Osteocyte (in vitro differentiated cells): ENCODE data around the gene RBP5. TPM values are rescaled to one million over a fixed set of nuclear protein-coding genes. Genes with fewer than 3 reads are reported as not detected.

Experiments used
- DNase-seq: peaks from one replicate; pipeline ENCODE4 v3.0.0; 2021; ENCODE audit warnings: mixed read lengths; ENCODE audit not compliant: unreplicated experiment; ENCODE audit errors: extremely low spot score
- H3K27ac Mint-ChIP-seq: one replicate; pipeline ENCODE4 v1.8.0; 2021; ENCODE audit warnings: mild to moderate bottlenecking, mixed read lengths; ENCODE audit not compliant: unreplicated experiment
- H3K27me3 Mint-ChIP-seq: one replicate; pipeline ENCODE4 v1.8.0; 2021; ENCODE audit warnings: mixed read lengths; ENCODE audit not compliant: unreplicated experiment
- H3K36me3 Mint-ChIP-seq: one replicate; pipeline ENCODE4 v1.8.0; 2021; ENCODE audit warnings: mixed read lengths; ENCODE audit not compliant: unreplicated experiment
- H3K4me1 Mint-ChIP-seq: one replicate; pipeline ENCODE4 v1.8.0; 2021; ENCODE audit warnings: mixed read lengths; ENCODE audit not compliant: unreplicated experiment
- H3K4me3 Mint-ChIP-seq: one replicate; pipeline ENCODE4 v1.8.0; 2021; ENCODE audit warnings: mild to moderate bottlenecking, moderate library complexity, mixed read lengths; ENCODE audit not compliant: unreplicated experiment
- H3K9me3 Mint-ChIP-seq: one replicate; pipeline ENCODE4 v1.8.0; 2021; ENCODE audit warnings: mixed read lengths; ENCODE audit not compliant: unreplicated experiment
- CTCF ChIP-seq: fragments of 200-600 bp; sonication (generic); IDR thresholded peaks from 2 replicates; pipeline ENCODE4 v1.5.0; 2021; ENCODE audit warnings: antibody characterized with exemption, mild to moderate bottlenecking, moderate library complexity
- total RNA-seq: library from RNA; stranded (reverse); gene quantifications from 2 replicates; pipeline ENCODE4 v1.2.1, GENCODE V29; 2021

RBP5 gene
- total RNA-seq, 1 donor from 2014 or later = not detected

GRCh38 chr12:7090222-7090998 is 38.3 kb downstream of the RBP5 start:
- Mint-ChIP-seq H3K4me3 (no peak overlapping the region), H3K9me3 (no peaks in the 10 kb centered on the region), H3K27me3 (peaks cover 5% of the 10 kb centered on the region), H3K27ac (no peak overlapping the region), H3K36me3 (peaks cover 3% of the 10 kb centered on the region), H3K4me1 (peaks cover 17% of the 10 kb centered on the region)
- no peak for DNase-seq
- no peak for TF ChIP-seq CTCF

GRCh38 chr12:7089196-7089871 is 39.4 kb downstream of the RBP5 start:
- H3K4me1 Mint-ChIP-seq = peaks cover 17% of the 10 kb centered on the region
- H3K27ac Mint-ChIP-seq = no peak overlapping the region
- peaks cover 3% of the 10 kb centered on the region for H3K36me3 Mint-ChIP-seq
- no peak for DNase-seq
- H3K27me3 Mint-ChIP-seq = peaks cover 5% of the 10 kb centered on the region
- TF ChIP-seq CTCF = no peak
- H3K4me3 Mint-ChIP-seq = no peak overlapping the region
- no peaks in the 10 kb centered on the region for H3K9me3 Mint-ChIP-seq

GRCh38 chr12:7083125-7083524 is 45.6 kb downstream of the RBP5 start:
- no peaks in the 10 kb centered on the region for H3K36me3 Mint-ChIP-seq
- no peak overlapping the region for H3K4me3 Mint-ChIP-seq

GRCh38 chr12:7081037-7081436 is 47.7 kb downstream of the RBP5 start:
- no peak for TF ChIP-seq CTCF
- H3K27me3 Mint-ChIP-seq = peaks cover 8% of the 10 kb centered on the region
- no peaks in the 10 kb centered on the region for H3K9me3 Mint-ChIP-seq
- no peak overlapping the region for H3K27ac Mint-ChIP-seq
- no peak overlapping the region for H3K4me3 Mint-ChIP-seq
- no peak for DNase-seq
- peaks cover 16% of the 10 kb centered on the region for H3K4me1 Mint-ChIP-seq
- H3K36me3 Mint-ChIP-seq = no peaks in the 10 kb centered on the region

More at GRCh38 chr12:7083125-7083524, 45.6 kb downstream of the RBP5 start:
- no peak for TF ChIP-seq CTCF
- Mint-ChIP-seq H3K27me3 (peaks cover 2% of the 10 kb centered on the region), H3K9me3 (no peaks in the 10 kb centered on the region), H3K27ac (no peak overlapping the region), H3K4me1 (peaks cover 16% of the 10 kb centered on the region)
- no peak for DNase-seq

- DNase-seq = no peak
- Mint-ChIP-seq H3K4me3 (no peak overlapping the region), H3K27me3 (peaks cover 15% of the 10 kb centered on the region), H3K9me3 (no peaks in the 10 kb centered on the region), H3K27ac (peak overlapping the region; percentile 91), H3K4me1 (peaks cover 16% of the 10 kb centered on the region), H3K36me3 (no peaks in the 10 kb centered on the region)
- no peak for TF ChIP-seq CTCF
Measured at GRCh38 chr12:7079826-7080125, 48.9 kb downstream of the RBP5 start.
